ENCODE data around the gene OR9A4. TPM values are rescaled to one million over a fixed set of nuclear protein-coding genes. Genes with fewer than 3 reads are reported as not detected.

OR9A4 gene, protein sequence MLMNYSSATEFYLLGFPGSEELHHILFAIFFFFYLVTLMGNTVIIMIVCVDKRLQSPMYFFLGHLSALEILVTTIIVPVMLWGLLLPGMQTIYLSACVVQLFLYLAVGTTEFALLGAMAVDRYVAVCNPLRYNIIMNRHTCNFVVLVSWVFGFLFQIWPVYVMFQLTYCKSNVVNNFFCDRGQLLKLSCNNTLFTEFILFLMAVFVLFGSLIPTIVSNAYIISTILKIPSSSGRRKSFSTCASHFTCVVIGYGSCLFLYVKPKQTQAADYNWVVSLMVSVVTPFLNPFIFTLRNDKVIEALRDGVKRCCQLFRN
- total RNA-seq = not detected in 2 replicates

DNA sequence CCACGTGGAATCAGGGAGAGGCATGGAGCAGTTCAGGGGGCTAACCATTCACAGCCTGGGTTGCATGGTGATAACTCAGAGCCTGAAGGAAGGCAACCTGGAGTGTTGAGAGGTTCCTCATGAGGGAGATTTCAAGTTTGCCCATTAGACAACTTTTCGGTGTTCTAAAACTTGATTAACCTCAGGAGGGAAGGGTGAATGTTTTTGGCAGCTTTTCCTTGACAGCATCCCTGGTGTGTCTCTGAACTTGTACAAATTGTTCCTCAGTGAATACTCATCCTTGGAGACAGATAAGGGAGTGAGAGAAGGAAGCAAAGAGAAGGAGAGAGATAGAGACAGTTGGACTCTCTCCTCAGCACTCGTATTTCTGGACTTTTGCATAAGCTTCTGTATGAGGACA lies at the start of gene OR9A4:
Gene OR9A4 (plus strand): TSS at position 301 of the 400 bp plus-strand sequence. CDS start 2,477 bp downstream, outside the sequence.

DNA sequence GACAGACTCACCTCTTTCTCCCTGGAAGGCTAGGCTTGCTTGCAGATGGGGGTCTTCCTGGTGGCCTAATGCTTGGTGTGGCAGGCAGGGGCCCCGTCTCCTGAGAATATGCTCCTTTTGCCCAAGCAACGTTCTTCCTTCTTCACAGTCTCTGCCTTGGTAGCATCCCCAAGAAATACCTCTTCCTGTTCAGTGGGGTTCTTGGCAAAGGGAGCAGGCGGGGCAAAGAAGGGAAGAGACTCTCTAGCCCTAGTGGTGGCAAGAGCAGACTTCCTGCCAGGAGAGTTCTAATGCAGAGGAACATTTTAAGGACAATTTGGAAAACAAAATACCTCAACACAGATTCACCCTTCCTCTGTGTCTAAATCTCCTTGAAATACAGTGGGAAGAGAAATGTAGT lies 30.6 kb downstream of the OR9A4 start, which contains the start of gene CLEC5A:
Gene CLEC5A (minus strand): TSS at position 179 of the 400 bp plus-strand sequence. CDS start 682 bp downstream, outside the sequence.

Other genes starting within 250 kb of the OR9A4 start
- gene DENND11, start 214.2 kb upstream of the OR9A4 start, total RNA-seq = 1.6 and 1.7 TPM in 2 replicates
- not detected in 2 replicates for gene WEE2, start 208.0 kb upstream of the OR9A4 start, total RNA-seq
- 208 and 285 TPM in 2 replicates for gene SSBP1, start 178.0 kb upstream of the OR9A4 start, total RNA-seq
- not detected in 2 replicates for gene TAS2R3, start 152.3 kb upstream of the OR9A4 start, total RNA-seq
- gene TAS2R4, start 139.7 kb upstream of the OR9A4 start, total RNA-seq = not detected in 2 replicates
- gene TAS2R5, start 126.2 kb upstream of the OR9A4 start, total RNA-seq = not detected in 2 replicates
- gene PRSS37, start 74.9 kb upstream of the OR9A4 start, total RNA-seq = not detected in 2 replicates
- gene CLEC5A, start 30.6 kb downstream of the OR9A4 start, total RNA-seq = not detected in 2 replicates
- not detected in 2 replicates for gene TAS2R38, start 57.4 kb downstream of the OR9A4 start, total RNA-seq
- gene MGAM, start 79.5 kb downstream of the OR9A4 start, total RNA-seq = 1.8 and 3.5 TPM in 2 replicates
- not detected in 2 replicates for gene MGAM2, start 195.3 kb downstream of the OR9A4 start, total RNA-seq